ENCODE data around the gene LRRC26.

Gene LRRC26

DNA sequence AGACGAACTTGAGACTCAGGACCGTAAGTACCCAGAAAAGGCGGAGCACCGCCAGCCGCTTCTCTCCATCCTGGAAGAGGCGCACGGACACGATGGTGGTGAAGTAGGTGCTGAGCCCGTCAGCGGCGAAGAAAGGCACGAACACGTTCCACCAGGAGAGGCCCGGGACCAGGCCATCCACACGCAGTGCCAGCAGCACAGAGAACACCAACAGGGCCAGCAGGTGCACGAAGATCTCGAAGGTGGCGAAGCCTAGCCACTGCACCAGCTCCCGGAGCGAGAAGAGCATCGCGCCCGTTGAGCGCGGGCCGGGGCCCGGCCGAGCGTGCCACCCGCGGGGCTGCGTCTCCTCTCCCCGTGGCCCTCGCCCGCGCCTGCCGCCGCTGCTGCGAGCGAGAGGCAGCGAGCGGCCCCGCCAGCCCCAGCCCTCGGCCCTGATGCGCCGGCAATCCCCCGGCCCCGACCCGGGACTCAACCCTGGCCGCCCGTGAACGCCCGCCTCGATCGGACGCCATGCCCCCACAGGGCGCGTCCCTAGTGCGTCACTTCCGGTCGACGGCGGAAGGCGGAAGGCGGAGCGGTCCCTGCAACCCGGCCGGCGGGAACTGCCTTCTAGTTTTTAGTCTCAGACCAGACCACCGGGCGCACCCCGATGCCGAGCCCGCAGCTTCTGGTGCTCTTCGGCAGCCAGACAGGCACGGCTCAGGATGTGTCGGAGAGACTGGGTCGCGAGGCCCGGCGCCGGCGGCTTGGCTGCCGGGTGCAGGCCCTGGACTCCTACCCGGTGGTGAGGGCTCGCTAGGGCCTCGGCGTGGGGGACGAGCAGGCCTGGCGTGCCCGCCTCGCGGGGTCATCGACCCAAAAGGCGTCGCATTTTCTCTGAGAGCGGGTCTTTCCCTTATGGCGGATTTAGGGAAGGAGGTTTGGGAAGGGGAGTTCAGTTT, 35.5 kb upstream of the LRRC26 start, which contains the start of the genes NDOR1 and TMEM203:
Gene NDOR1, plus strand, starts transcription at position 575 of the 944 bp plus-strand sequence. Its CDS starts 78 bp downstream, at position 653.
Gene TMEM203, minus strand, starts transcription at position 523 of the 944 bp plus-strand sequence. Its CDS starts 234 bp downstream, at position 289.
- in situ Hi-C loops (cut with HindIII; ENCODE audit: low sequenced_read_pairs) = no loop called here
- H3K4me3 ChIP-seq (ENCODE audit: low read depth, low read length) = peak within 1 kb of the TSS; percentile 91
- TF ChIP-seq, protein P1, sequence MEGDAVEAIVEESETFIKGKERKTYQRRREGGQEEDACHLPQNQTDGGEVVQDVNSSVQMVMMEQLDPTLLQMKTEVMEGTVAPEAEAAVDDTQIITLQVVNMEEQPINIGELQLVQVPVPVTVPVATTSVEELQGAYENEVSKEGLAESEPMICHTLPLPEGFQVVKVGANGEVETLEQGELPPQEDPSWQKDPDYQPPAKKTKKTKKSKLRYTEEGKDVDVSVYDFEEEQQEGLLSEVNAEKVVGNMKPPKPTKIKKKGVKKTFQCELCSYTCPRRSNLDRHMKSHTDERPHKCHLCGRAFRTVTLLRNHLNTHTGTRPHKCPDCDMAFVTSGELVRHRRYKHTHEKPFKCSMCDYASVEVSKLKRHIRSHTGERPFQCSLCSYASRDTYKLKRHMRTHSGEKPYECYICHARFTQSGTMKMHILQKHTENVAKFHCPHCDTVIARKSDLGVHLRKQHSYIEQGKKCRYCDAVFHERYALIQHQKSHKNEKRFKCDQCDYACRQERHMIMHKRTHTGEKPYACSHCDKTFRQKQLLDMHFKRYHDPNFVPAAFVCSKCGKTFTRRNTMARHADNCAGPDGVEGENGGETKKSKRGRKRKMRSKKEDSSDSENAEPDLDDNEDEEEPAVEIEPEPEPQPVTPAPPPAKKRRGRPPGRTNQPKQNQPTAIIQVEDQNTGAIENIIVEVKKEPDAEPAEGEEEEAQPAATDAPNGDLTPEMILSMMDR (IDR thresholded peaks at IDR 0.05; ENCODE audit: low read depth, low read length, missing control alignments) = no peak
- DNase-seq (ENCODE audit: low read depth) = peak; percentile 51

GRCh38 chr9:137204731-137205125, 34.9 kb upstream of the LRRC26 start:
- DNase-seq (ENCODE audit: low read depth) = no peak
- H3K4me3 ChIP-seq (ENCODE audit: low read depth, low read length) = peak overlapping the region; percentile 91
- in situ Hi-C loops (cut with HindIII; ENCODE audit: low sequenced_read_pairs) = no loop called here
- TF ChIP-seq, protein P1 (IDR thresholded peaks at IDR 0.05; ENCODE audit: low read depth, low read length, missing control alignments) = no peak

DNA sequence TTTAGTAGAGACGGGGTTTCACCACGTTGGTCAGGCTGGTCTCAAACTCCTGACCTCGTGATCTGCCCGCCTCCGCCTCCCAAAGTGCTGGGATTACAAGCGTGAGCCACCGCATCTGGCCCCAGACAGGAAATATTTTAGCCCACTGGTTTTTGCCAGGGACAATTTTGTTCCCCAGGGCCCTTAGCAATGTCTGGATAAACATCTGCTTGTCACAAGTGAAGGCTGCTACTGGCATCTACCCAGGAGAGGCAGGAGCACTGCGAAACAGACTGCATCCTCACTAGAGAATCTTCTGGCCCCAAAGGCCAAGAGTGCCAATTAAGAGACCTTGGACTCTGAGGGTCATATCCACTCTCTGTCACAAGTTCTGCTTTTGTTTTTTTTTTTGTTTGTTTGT, 33.1 kb upstream of the LRRC26 start:
- TF ChIP-seq, protein P1 (IDR thresholded peaks at IDR 0.05; ENCODE audit: low read depth, low read length, missing control alignments) = no peak
- H3K4me3 ChIP-seq (ENCODE audit: low read depth, low read length) = no peak overlapping the region
- no peak for DNase-seq (ENCODE audit: low read depth)
- in situ Hi-C loops (cut with HindIII; ENCODE audit: low sequenced_read_pairs) = no loop called here

DNA sequence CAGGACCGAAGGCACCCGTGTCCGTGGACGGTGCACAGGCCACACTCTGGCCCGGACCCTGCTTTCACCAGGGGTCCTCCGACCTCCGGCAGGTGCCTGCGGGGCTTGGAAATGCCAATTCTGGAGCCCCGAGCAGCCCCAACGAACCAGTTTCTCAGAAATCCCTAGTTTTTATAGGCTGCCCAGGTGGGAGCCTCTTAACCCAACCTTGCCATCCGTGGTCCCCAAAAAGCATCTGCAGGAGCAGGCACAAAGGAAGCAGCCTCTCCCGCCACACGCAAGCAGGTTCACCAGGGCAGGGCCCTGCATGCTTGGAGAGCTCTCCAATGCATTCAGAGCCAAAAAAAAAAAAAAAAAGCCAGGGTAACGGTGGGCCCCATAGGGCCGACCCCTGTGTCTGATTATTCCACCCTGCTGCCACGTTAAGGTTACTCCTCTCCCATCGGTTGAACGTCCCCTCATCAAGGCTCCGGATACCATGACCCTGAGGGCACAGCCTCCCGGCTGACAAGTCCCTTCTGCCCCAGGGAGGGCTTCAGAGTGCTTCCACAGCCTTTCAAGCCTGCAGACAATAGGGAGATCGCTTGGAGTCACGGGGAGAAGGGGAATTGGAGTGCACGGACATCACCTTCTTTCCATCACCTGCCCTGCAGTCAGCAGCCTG, 31.5 kb upstream of the LRRC26 start:
- TF ChIP-seq, protein P1 (IDR thresholded peaks at IDR 0.05; ENCODE audit: low read depth, low read length, missing control alignments) = no peak
- in situ Hi-C loops (cut with HindIII; ENCODE audit: low sequenced_read_pairs) = no loop called here
- DNase-seq (ENCODE audit: low read depth) = no peak
- H3K4me3 ChIP-seq (ENCODE audit: low read depth, low read length) = peak overlapping the region; percentile 62

DNA sequence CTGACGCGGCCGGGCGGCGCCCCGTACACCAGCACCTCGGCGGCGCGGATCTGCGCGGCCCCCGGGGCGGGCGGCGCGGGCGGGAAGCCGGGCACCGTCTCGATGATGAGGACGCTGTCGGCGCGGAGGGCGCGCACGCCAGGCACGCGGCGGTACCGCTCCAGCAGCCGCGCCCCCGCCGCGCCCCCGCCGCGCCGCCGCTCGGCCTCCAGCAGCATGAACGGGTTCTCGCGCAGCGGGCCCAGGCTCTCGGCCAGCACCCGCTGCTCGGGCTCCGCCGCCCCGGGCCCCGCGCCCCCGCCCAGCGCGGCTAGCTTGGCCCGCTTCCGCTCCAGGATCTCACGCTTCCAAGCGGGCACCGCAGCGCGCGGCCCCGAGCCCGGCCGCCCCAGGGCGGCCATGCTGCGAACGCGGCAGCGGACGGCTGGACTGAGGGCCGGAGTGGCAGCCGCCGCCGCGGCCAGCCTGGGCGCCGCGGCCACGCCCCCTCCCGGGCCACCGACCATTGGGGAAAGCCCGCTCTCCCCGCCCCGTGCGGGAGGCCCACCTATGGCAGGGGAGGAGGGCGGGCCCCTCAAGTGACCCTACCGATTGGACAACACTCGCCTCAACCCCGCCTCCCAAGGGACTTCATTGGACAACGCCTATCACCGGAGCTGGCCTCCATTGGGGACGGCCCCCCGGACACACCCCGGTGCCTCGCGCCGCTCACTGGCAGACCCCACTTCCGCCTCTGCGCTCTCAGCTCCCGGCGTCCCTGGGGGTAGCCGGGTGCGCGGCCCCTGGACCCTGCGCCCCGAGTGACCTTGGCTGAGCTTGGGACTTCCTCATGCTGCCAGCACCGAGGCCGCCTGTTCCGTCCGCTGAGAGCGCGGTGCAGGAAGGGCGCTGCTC, 30.7 kb upstream of the LRRC26 start, which contains the start of gene TPRN:
Gene TPRN, minus strand, starts transcription at position 431 of the 894 bp plus-strand sequence. Its CDS starts 30 bp downstream, at position 401.
- peak within 1 kb of the TSS; percentile 62 for H3K4me3 ChIP-seq (ENCODE audit: low read depth, low read length)
- TF ChIP-seq, protein P1 (IDR thresholded peaks at IDR 0.05; ENCODE audit: low read depth, low read length, missing control alignments) = no peak
- DNase-seq (ENCODE audit: low read depth) = peak; percentile 97
- in situ Hi-C loops (cut with HindIII; ENCODE audit: low sequenced_read_pairs) = no loop called here

All from astrocyte of the cerebellum (primary cell).